Measurements from ENCODE around the gene MPRIP.

- no peak for TF ChIP-seq CTCF (IDR thresholded peaks at IDR 0.05 in 8 of 11, conservative IDR thresholded peaks at IDR 0.05 in 3 of 11)
- TF ChIP-seq POLR2A (IDR thresholded peaks at IDR 0.05), result no peak
These were observed 8.2 kb upstream of the MPRIP start for GRCh38 chr17:17034026-17034425.
